ENCODE results near the gene GNG14.
"Not testable (repeated sequence)": the region's sequence is repeated elsewhere in the genome, so short reads cannot be mapped to it uniquely, and the experiment has no call there.

GNG14 gene

DNA sequence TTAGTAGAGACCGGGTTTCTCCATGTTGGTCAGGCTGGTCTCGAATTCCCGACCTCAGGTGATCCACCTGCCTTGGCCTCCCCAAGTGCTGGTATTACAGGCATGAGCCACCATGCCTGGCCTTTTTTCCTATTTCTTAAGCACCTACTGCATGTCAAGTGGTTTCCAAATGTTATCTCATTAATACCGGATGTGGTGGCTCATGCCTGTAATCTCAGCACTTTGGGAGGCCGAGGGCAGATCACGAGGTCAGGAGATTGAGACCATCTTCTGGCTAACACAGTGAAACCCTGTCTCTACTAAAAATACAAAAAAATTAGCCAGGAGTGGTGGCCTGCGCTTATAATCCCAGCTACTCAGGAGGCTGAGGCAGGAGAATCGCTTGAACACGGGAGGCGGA lies 37.8 kb downstream of the GNG14 start:
- DNase-seq, result not testable (repeated sequence)

DNA sequence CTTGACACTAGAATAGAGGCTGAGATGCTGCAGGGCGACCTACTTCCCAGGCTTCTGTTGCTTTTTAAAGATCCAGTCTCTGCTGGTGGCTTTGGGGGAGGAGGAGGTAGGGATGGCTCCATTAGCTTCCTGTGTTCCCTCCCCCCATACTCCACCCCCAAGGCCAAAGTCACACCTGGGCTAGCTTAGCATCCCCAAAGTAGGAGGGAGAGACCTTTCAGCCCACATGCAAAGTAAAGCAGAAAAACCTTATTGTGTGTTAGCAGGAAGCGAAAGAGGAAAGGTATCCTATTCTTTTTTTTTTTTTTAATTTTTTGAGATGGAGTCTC lies 39.2 kb downstream of the GNG14 start:
- no peak for DNase-seq

DNA sequence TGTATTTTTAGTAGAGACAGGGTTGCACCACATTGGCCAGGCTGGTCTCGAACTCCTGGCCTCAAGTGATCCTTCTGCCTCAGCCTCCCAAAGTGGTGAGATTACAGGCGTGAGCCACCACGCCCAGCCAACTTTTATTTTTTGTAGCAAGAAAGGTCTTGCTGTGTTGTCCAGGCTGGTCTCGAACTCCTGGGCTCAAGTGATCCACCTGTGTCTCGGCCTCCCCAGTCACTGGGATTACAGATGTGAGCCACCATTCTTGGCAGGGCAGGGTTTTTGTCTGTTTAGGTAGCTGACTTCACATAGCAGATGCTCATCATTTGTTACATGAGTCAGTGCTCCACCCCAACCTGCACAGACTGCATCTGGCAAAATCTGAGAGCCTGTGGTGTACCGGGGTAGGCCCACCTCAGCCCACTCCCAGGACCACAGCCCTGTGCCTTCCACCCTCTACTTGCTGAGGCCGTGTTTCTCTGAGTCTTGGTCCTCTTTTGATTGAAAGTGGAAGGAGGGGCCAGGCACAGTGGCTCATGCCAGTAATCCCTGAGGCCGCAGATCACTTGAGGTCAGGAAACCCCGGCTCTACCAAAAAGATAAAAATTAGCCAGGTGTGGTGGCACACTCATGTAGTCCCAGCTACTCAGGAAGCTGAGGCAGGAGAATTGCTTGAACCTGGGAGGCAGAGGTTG lies 40.1 kb downstream of the GNG14 start:
- no peak for DNase-seq

DNA sequence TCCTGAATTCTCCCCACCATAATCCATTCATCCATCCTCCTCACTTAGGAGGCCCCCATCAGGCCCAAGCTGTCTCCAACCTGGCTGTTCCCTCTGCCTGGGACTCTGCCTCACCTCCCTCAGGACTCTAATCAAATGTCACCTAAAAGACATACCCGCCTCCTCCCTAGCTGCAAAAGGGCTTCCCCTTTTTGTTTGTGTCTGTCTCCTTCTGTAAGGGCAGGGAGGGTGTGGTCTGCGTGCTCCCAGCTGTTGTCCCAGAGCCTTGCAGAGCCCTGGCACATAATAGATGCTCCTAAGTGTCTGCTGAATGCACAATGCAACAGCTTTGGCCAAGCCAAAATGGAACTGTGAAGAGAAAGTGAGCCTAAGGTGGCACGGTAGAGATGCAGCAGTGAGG lies 42.3 kb downstream of the GNG14 start:
- DNase-seq, result no peak

DNA sequence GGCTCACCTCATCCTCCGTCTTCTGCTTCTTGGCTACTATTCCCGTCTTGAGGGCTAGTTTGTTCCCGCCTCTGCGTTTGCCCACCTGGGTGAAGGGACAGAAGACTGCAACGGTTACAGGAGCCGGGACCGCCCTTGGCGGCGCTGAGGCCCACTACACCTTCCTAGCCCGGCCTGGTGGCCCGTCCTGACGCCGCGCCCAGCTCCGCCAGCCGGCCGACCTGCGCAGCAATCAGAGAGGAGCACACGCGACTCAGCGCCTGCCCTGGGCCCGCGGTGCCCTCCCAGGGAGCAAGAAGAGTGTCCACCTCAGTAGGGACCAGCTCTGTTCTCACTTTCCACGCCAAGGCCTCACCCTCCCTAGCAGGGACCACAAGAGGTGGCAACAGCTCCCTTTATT lies 43.5 kb downstream of the GNG14 start:
- no peak for DNase-seq

DNA sequence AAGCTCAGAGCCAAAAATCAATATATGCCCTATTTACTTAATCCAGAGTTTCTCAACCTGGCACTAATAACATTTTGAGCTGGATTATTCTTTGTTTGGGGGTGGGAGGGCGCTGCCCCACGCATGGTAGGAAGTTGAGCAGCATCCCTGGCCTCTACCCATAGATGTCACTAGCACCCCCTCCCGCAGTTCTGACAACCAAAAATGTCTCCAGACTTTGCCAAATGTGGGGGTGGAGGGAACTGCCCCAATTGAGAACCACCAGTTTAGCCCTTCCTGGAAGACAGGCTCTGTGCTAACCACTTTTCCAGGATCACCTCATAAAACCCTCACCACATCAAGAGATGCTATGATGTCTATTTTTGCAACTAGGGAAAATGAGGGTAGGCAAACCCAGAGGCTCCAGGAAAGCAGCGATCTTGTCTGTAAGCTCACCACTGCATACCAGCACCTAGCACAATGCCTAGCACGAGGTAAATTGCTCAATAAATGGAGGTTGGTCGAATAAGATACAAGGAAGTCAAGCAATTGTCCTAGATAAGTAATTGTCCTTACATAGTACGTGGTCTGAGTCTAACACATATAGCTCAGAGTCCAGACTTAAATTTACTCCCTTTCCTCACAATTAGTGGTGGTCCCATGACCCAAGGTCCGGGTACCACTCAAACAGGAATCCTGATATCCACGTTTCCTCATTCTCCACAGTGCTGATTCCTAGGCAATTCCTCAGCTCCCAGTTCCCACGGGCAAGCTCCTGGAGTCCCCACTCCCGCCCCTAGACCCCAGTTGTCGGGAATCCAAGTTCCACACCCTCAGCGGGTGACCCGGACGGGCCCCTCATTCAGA lies 45.8 kb downstream of the GNG14 start:
- DNase-seq, result peak; percentile 79

DNA sequence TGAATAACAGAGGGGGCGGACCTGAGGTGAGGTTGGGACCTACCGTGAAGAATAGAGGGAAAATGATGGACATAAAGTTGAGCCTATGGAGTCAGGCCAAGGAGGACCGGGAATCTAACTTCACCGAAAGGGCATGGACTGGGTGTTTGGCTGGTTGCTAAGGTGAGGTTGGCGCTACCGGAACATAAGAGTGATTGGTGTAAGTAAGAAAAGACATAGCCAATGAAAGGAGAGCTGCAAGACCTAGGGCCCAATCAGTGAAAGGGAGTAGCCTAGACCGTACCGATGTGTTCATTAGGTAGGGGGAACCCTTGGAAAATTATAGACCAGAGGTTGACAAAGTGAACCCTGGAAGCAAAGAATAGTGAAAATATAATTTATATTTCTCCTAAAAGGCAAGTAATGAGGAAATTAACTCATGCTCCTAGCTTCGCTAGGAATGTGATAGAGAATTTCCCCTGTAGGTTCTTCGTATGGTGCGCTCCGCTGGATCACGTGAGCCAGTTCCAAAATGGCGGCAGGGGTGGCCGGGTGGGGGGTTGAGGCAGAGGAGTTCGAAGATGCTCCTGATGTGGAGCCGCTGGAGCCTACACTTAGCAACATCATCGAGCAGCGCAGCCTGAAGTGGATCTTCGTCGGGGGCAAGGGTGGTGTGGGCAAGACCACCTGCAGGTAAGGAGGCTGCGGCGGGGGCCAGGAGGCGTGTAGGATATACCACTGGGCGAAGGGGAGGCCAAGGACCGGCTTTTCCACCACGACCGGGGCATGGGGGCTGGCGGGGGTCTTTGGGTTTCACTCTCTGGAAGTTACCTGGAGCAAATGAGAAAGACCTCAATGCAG lies 49.4 kb downstream of the GNG14 start, which contains the start of gene GET3:
Gene GET3, plus strand, starts transcription at position 503 of the 840 bp plus-strand sequence. Its CDS starts 9 bp downstream, at position 512.
- DNase-seq, result peak; percentile 86

DNA sequence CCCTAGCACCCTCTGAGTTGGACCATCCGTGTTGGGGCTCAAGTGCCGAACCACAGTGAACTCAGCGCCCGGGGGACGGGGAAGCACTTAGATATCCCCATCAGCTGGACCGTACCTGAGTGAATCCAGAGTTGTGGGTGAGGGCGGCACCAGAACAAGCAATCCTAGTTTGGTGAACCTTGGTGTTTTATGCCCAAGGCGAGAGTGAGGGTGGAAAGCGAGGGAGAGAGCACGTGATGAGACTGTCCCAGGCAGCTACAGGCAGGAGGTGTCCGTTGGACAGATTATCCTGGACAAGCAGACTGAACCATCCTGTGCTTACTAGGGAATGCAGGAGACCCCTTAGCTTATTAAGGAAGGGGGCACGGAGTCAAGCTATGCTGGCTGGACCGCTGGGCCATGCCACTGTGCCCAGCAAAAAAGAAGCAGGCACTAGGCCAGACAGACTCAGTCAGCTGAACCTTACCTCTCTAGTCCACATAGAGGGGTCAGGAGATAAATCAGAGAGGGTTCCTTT lies 50.1 kb downstream of the GNG14 start:
- DNase-seq, result no peak
